Measurements from ENCODE around the gene CTLA4.

DNA sequence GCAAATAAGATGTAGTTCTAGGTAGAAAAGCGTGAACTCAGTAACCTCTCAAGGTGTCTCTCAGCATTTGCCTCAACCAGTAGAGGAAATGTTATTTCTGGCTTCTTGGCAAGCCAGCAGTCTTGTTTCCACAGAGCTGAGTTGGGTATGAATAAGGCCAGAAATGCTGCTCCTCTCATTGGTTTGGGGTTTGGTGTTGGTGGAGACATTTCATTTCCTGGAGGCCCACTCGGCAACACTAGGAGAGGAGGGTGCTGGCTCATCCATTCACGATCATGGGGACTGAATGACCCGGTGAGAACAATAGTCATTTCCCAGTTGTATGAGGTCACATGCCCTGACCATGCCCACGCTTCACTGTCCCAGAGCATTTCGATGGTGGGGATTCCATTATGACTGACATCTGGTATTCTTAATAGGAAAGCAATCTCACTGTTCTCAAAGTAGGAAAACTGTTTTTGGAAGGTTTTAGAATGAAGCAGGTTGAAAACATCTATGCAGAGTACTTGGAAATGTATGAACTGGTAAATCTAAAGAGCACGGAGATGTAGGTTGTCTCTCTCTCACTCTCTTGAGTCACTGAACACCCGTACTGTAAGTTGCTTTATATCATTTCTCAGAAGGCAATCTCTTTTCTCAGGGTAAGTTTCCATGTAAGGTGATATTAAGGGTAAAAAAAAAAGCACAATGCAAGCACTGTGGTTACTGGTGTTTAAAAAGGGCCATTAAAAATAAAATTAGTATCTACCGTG is 37.1 kb upstream of the CTLA4 start:
- TF ChIP-seq, protein P1, sequence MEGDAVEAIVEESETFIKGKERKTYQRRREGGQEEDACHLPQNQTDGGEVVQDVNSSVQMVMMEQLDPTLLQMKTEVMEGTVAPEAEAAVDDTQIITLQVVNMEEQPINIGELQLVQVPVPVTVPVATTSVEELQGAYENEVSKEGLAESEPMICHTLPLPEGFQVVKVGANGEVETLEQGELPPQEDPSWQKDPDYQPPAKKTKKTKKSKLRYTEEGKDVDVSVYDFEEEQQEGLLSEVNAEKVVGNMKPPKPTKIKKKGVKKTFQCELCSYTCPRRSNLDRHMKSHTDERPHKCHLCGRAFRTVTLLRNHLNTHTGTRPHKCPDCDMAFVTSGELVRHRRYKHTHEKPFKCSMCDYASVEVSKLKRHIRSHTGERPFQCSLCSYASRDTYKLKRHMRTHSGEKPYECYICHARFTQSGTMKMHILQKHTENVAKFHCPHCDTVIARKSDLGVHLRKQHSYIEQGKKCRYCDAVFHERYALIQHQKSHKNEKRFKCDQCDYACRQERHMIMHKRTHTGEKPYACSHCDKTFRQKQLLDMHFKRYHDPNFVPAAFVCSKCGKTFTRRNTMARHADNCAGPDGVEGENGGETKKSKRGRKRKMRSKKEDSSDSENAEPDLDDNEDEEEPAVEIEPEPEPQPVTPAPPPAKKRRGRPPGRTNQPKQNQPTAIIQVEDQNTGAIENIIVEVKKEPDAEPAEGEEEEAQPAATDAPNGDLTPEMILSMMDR (IDR thresholded peaks at IDR 0.05; ENCODE audit: insufficient read depth, low read length): no peak
- no peak for TF ChIP-seq POLR2AphosphoS5 (IDR thresholded peaks at IDR 0.05; ENCODE audit: low read depth)
- TF ChIP-seq, protein P2, sequence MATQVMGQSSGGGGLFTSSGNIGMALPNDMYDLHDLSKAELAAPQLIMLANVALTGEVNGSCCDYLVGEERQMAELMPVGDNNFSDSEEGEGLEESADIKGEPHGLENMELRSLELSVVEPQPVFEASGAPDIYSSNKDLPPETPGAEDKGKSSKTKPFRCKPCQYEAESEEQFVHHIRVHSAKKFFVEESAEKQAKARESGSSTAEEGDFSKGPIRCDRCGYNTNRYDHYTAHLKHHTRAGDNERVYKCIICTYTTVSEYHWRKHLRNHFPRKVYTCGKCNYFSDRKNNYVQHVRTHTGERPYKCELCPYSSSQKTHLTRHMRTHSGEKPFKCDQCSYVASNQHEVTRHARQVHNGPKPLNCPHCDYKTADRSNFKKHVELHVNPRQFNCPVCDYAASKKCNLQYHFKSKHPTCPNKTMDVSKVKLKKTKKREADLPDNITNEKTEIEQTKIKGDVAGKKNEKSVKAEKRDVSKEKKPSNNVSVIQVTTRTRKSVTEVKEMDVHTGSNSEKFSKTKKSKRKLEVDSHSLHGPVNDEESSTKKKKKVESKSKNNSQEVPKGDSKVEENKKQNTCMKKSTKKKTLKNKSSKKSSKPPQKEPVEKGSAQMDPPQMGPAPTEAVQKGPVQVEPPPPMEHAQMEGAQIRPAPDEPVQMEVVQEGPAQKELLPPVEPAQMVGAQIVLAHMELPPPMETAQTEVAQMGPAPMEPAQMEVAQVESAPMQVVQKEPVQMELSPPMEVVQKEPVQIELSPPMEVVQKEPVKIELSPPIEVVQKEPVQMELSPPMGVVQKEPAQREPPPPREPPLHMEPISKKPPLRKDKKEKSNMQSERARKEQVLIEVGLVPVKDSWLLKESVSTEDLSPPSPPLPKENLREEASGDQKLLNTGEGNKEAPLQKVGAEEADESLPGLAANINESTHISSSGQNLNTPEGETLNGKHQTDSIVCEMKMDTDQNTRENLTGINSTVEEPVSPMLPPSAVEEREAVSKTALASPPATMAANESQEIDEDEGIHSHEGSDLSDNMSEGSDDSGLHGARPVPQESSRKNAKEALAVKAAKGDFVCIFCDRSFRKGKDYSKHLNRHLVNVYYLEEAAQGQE (IDR thresholded peaks at IDR 0.05; ENCODE audit: insufficient replicate concordance, low read depth): no peak
